ENCODE measurements around the gene BRMS1.
A peak's percentile ranks its signal among the peaks of the same experiment; 100 is the strongest.
"Not testable (repeated sequence)": the region's sequence is repeated elsewhere in the genome, so short reads cannot be mapped to it uniquely, and the experiment has no call there.

Gene BRMS1

GRCh38 chr11:66344550-66345315, at the start of gene BRMS1:
Gene BRMS1, minus strand, starts transcription at chr11:66345104. Its CDS starts 2,870 bp downstream, at chr11:66342234.
- peak; percentile 96 for DNase-seq

- no peak for DNase-seq
Observed at GRCh38 chr11:66393954-66394353, 49.0 kb upstream of the BRMS1 start.

GRCh38 chr11:66391322-66391721, 46.4 kb upstream of the BRMS1 start:
- DNase-seq, result no peak

- DNase-seq, result peak; percentile 76 to 77
Observed at GRCh38 chr11:66388780-66389386, 44.0 kb upstream of the BRMS1 start.

- DNase-seq, result peak; percentile 82 to 84
Observed at GRCh38 chr11:66386171-66387069, 41.5 kb upstream of the BRMS1 start.

GRCh38 chr11:66384316-66384715, 39.4 kb upstream of the BRMS1 start:
- not testable (repeated sequence) for DNase-seq

- DNase-seq, result not testable (repeated sequence)
Observed at GRCh38 chr11:66380264-66380663, 35.4 kb upstream of the BRMS1 start.

- DNase-seq, result not testable (repeated sequence)
Observed at GRCh38 chr11:66373690-66374287, 28.9 kb upstream of the BRMS1 start.

- no peak for DNase-seq
Observed at GRCh38 chr11:66373265-66373664, 28.4 kb upstream of the BRMS1 start.

- DNase-seq, result peak; percentile 82 to 83
Observed at GRCh38 chr11:66371627-66372415, 26.9 kb upstream of the BRMS1 start, which contains the start of gene SLC29A2. Gene SLC29A2, minus strand, starts transcription at chr11:66371760. Its CDS starts 169 bp downstream, at chr11:66371591.

GRCh38 chr11:66369073-66369894, 24.4 kb upstream of the BRMS1 start:
- DNase-seq, result no peak

GRCh38 chr11:66368484-66368883, 23.6 kb upstream of the BRMS1 start:
- no peak for DNase-seq

- DNase-seq, result no peak
Observed at GRCh38 chr11:66367561-66368312, 22.8 kb upstream of the BRMS1 start.

- DNase-seq, result no peak
Observed at GRCh38 chr11:66366844-66367477, 22.1 kb upstream of the BRMS1 start.

- no peak for DNase-seq
Observed at GRCh38 chr11:66365711-66366619, 21.1 kb upstream of the BRMS1 start.

- no peak for DNase-seq
Observed at GRCh38 chr11:66365166-66365565, 20.3 kb upstream of the BRMS1 start.

GRCh38 chr11:66363805-66364535, 19.1 kb upstream of the BRMS1 start:
- DNase-seq, result peak; percentile 58 to 61

- no peak for DNase-seq
Observed at GRCh38 chr11:66363187-66363601, 18.3 kb upstream of the BRMS1 start.

Data from CD4-positive, alpha-beta T cell treated with Interleukin-4 for 1 hour (primary cell).